H1 (cell line): Measurements from ENCODE around the gene CDKN2C. TPM values are rescaled to one million over a fixed set of nuclear protein-coding genes. Genes with fewer than 3 reads are reported as not detected.

Experiments
- CTCF ChIA-PET: fragments of 300-600 bp; sonication (Branson Sonifier 250); formaldehyde crosslinking; loops from one replicate; lab custom pipeline; 2021; ENCODE audit not compliant: partially characterized antibody; lab: Charles Lee
- POLR2A ChIA-PET: fragments of 300-600 bp; sonication (Branson Sonifier 250); formaldehyde crosslinking; loops from one replicate; lab custom pipeline; 2021; ENCODE audit warnings: inconsistent platforms; ENCODE audit not compliant: partially characterized antibody; lab: Charles Lee
- DNase-seq, 2 experiments: peaks; one replicate each; pipeline versions ENCODE4 v3.0.0 to v3.0.0-alpha.2; 2010 to 2022; ENCODE audit warnings: low spot score in 2 of 2, low read depth in 1 of 2, mixed read lengths in 1 of 2
- FAIRE-seq: peaks from 2 replicates; lab custom pipeline; 2011; peaks lifted over from hg19 to GRCh38; lab: Jason Lieb, UNC
- H2AFZ ChIP-seq: 2 replicates; pipeline ENCODE4 v1.8.1; 2012; ENCODE audit warnings: low read length, inconsistent platforms
- H2AK5ac ChIP-seq: 2 replicates; pipeline ENCODE4 v1.6.1; 2013; ENCODE audit warnings: low read depth, low read length
- H2BK120ac ChIP-seq: replicated peaks from 2 replicates; pipeline ENCODE3; 2013; ENCODE audit warnings: low read depth, low read length, inconsistent platforms
- H2BK12ac ChIP-seq: 2 replicates; pipeline ENCODE4 v1.6.1; 2013; ENCODE audit warnings: low read depth, low read length
- H2BK15ac ChIP-seq: 2 replicates; pipeline ENCODE4 v1.6.1; 2013; ENCODE audit warnings: low read length
- H2BK20ac ChIP-seq: 2 replicates; pipeline ENCODE4 v1.6.1; 2013; ENCODE audit warnings: low read length
- H2BK5ac ChIP-seq: 2 replicates; pipeline ENCODE4 v1.6.1; 2013; ENCODE audit warnings: low read depth, low read length
- H3K14ac ChIP-seq: 2 replicates; pipeline ENCODE4 v1.6.1; 2013; ENCODE audit warnings: inconsistent platforms; ENCODE audit not compliant: insufficient read length
- H3K18ac ChIP-seq: 2 replicates; pipeline ENCODE4 v1.6.1; 2013; ENCODE audit warnings: low read length; ENCODE audit errors: extremely low read depth
- H3K23ac ChIP-seq: 2 replicates; pipeline ENCODE4 v1.6.1; 2013; ENCODE audit warnings: inconsistent platforms; ENCODE audit not compliant: insufficient read length
- H3K23me2 ChIP-seq: 2 replicates; pipeline ENCODE4 v1.6.1; 2013; ENCODE audit warnings: low read depth, low read length
- H3K27ac ChIP-seq: 2 replicates; pipeline ENCODE4 v1.6.1; 2011; ENCODE audit warnings: low read depth, low read length, inconsistent platforms
- H3K27me3 ChIP-seq, 4 experiments: replicated peaks in 1 of 4; 1 replicate in 1 of 4; 2 replicates in 3 of 4; pipeline versions ENCODE4 v1.6.1 to v1.8.1; 2011 to 2013; ENCODE audit warnings: low read length in 3 of 4, mild to moderate bottlenecking in 3 of 4, inconsistent platforms in 2 of 4, mixed read lengths in 2 of 4, moderate library complexity in 1 of 4; ENCODE audit not compliant: control insufficient read depth in 3 of 4, insufficient read depth in 3 of 4; ENCODE audit errors: extremely low read depth in 1 of 4
- H3K36me3 ChIP-seq, 4 experiments: 2 replicates each; pipeline versions ENCODE4 v1.6.1 to v1.8.1; 2011 to 2013; ENCODE audit warnings: mild to moderate bottlenecking in 4 of 4, low read length in 3 of 4, moderate library complexity in 2 of 4, control low read depth in 1 of 4, inconsistent platforms in 1 of 4; ENCODE audit not compliant: insufficient read depth in 4 of 4, control insufficient read depth in 2 of 4
- H3K4ac ChIP-seq: replicated peaks from 2 replicates; pipeline ENCODE3; 2013; ENCODE audit warnings: low read length, low read depth, mixed read lengths, inconsistent platforms; ENCODE audit not compliant: insufficient read length
- H3K4me1 ChIP-seq, 4 experiments: replicated peaks in 1 of 4; 1 replicate in 1 of 4; 2 replicates in 3 of 4; pipeline versions ENCODE4 v1.6.1 to v1.8.1; 2011 to 2013; ENCODE audit warnings: low read length in 3 of 4, inconsistent platforms in 2 of 4, mixed read lengths in 1 of 4; ENCODE audit not compliant: insufficient read depth in 4 of 4, control insufficient read depth in 3 of 4
- H3K4me2 ChIP-seq, 2 experiments: 2 replicates each; pipeline versions ENCODE4 v1.6.1 to v1.8.1; 2011 to 2013; ENCODE audit warnings: low read depth in 2 of 2, low read length in 2 of 2, control low read depth in 1 of 2, inconsistent platforms in 1 of 2, mild to moderate bottlenecking in 1 of 2; ENCODE audit not compliant: insufficient read depth in 1 of 2
- H3K4me3 ChIP-seq, 4 experiments: fragments of 200-600, 300-600 bp in 1 of 4; sonication (generic), shearing (Covaris generic), sonication (Bioruptor Twin) in 1 of 4; 2 replicates each; pipeline versions ENCODE4 v1.5.1 to v1.8.1; 2011 to 2016; ENCODE audit warnings: low read length in 4 of 4, low read depth in 3 of 4, control low read depth in 2 of 4, inconsistent platforms in 2 of 4, mild to moderate bottlenecking in 2 of 4, mixed read lengths in 1 of 4, moderate library complexity in 1 of 4; ENCODE audit not compliant: insufficient read depth in 2 of 4; ENCODE audit errors: extremely low read depth in 1 of 4
- H3K56ac ChIP-seq: replicated peaks from 2 replicates; pipeline ENCODE3; 2013; ENCODE audit warnings: low read depth, mild to moderate bottlenecking, mixed read lengths, low read length, inconsistent platforms; ENCODE audit not compliant: insufficient read length
- H3K79me1 ChIP-seq: 2 replicates; pipeline ENCODE4 v1.6.1; 2013; ENCODE audit warnings: low read depth, low read length, control low read depth
- H3K79me2 ChIP-seq, 2 experiments: 2 replicates each; pipeline versions ENCODE4 v1.6.1 to v1.8.1; 2012 to 2013; ENCODE audit warnings: low read length in 2 of 2, mild to moderate bottlenecking in 2 of 2, inconsistent platforms in 1 of 2; ENCODE audit not compliant: insufficient read depth in 2 of 2, control insufficient read depth in 1 of 2
- H3K9ac ChIP-seq, 4 experiments: replicated peaks in 1 of 4; 1 replicate in 1 of 4; 2 replicates in 3 of 4; pipeline versions ENCODE4 v1.6.1 to v1.8.1; 2011 to 2013; ENCODE audit warnings: low read depth in 3 of 4, low read length in 3 of 4, control low read depth in 2 of 4, mild to moderate bottlenecking in 2 of 4, moderate library complexity in 2 of 4, inconsistent platforms in 1 of 4; ENCODE audit errors: extremely low read depth in 1 of 4
- H3K9me3 ChIP-seq, 2 experiments: 2 replicates each; pipeline versions ENCODE4 v1.6.1 to v1.8.1; 2012 to 2013; ENCODE audit warnings: mild to moderate bottlenecking in 2 of 2, moderate library complexity in 2 of 2, control low read depth in 1 of 2, inconsistent platforms in 1 of 2, low read depth in 1 of 2, low read length in 1 of 2, mixed read lengths in 1 of 2; ENCODE audit not compliant: insufficient read depth in 2 of 2
- H4K20me1 ChIP-seq, 2 experiments: replicated peaks in 1 of 2; 2 replicates each; pipeline versions ENCODE3 to v1.8.1; 2011 to 2013; ENCODE audit warnings: inconsistent platforms in 2 of 2, low read length in 2 of 2, mild to moderate bottlenecking in 1 of 2; ENCODE audit not compliant: insufficient read depth in 2 of 2, control insufficient read depth in 1 of 2
- H4K5ac ChIP-seq: 2 replicates; pipeline ENCODE4 v1.6.1; 2013; ENCODE audit warnings: low read length, low read depth, mixed read lengths, inconsistent platforms; ENCODE audit not compliant: insufficient read length
- H4K8ac ChIP-seq: 2 replicates; pipeline ENCODE4 v1.8.0; 2013; ENCODE audit warnings: mild to moderate bottlenecking, moderate library complexity, low read length, inconsistent platforms; ENCODE audit not compliant: insufficient read depth; ENCODE audit errors: extremely low read depth
- H4K91ac ChIP-seq: replicated peaks from 2 replicates; pipeline ENCODE3; 2013; ENCODE audit warnings: low read length, mixed read lengths, inconsistent platforms; ENCODE audit not compliant: insufficient read length
- BACH1 ChIP-seq: IDR thresholded peaks from 2 replicates; pipeline ENCODE4 v1.6.1; 2012; ENCODE audit warnings: low read length, improper control_type of control experiment
- CREB1 ChIP-seq: IDR thresholded peaks from 2 replicates; pipeline ENCODE4 v1.6.1; 2012; ENCODE audit warnings: inconsistent platforms
- EGR1 ChIP-seq: IDR thresholded peaks from 2 replicates; pipeline ENCODE4 v1.6.1; 2011; ENCODE audit warnings: low read depth, low read length, borderline replicate concordance
- KDM1A ChIP-seq: fragments of 200-600, 300-600 bp; sonication (generic); IDR thresholded peaks from 2 replicates; pipeline ENCODE4 v1.7.1; 2016; ENCODE audit warnings: mild to moderate bottlenecking, low read length, borderline replicate concordance
- KDM4A ChIP-seq: IDR thresholded peaks from one replicate; pipeline ENCODE4 v1.7.1; 2012; ENCODE audit warnings: low read depth, mild to moderate bottlenecking, moderate library complexity, low read length, inconsistent platforms; ENCODE audit not compliant: severe bottlenecking
- POU5F1 ChIP-seq: IDR thresholded peaks from 2 replicates; pipeline ENCODE4 v1.6.1; 2011; ENCODE audit warnings: low read depth, mild to moderate bottlenecking, low read length, moderate library complexity
- RBBP5 ChIP-seq: IDR thresholded peaks from 2 replicates; pipeline ENCODE4 v1.7.1; 2012; ENCODE audit warnings: low read depth, mild to moderate bottlenecking, inconsistent platforms, low read length, moderate library complexity, borderline replicate concordance
- SAP30 ChIP-seq: fragments of 300-600 bp; sonication (generic); IDR thresholded peaks from 2 replicates; pipeline ENCODE4 v1.7.1; 2012; ENCODE audit warnings: low read length, moderate library complexity, mild to moderate bottlenecking, inconsistent platforms; ENCODE audit not compliant: insufficient read depth, insufficient replicate concordance
- SIN3A ChIP-seq, 2 experiments: IDR thresholded peaks in 1 of 2; conservative IDR thresholded peaks in 1 of 2; 2 replicates each; pipeline ENCODE4 v1.6.1; 2011 to 2012; ENCODE audit warnings: low read length in 2 of 2, improper control_type of control experiment in 1 of 2, low read depth in 1 of 2, mild to moderate bottlenecking in 1 of 2
- WGBS, 2 experiments: shearing (Covaris generic) in 1 of 2; methylation state at CpG; one replicate each; pipeline versions ENCODE4 v1.1.6 to v1.1.7; 2013 to 2015; ENCODE audit warnings: low lambda C conversion rate in 2 of 2, mixed read lengths in 2 of 2, inconsistent platforms in 1 of 2, low coverage in 1 of 2, missing lambda C conversion rate in 1 of 2; ENCODE audit not compliant: insufficient replicate concordance in 2 of 2, insufficient coverage in 1 of 2, insufficient read length in 1 of 2; ENCODE audit errors: extremely low coverage in 1 of 2, missing lambda C conversion rate in 1 of 2; 5-methylcytosine and 5-hydroxymethylcytosine counted together
- polyA plus RNA-seq, 7 experiments: library from polyadenylated mRNA; depleted of rRNA in 3 of 7; stranded (reverse) in 5 of 7; unstranded in 2 of 7; fragments of >200 nt in 5 of 7; fragments of 200-250 nt in 2 of 7; gene quantifications; 1 replicate in 5 of 7; 2 replicates in 1 of 7; 4 replicates in 1 of 7; pipeline versions ENCODE4 v1.2.1 to v1.2.3, GENCODE V29; 2011 to 2013; ENCODE audit warnings: missing spikeins in 2 of 7, mixed read lengths in 2 of 7
- total RNA-seq: library from RNA; stranded (reverse); fragmentation: NEBNext Ultra II Directional; extraction: Animal tissue kit (Norgen Biotek cat#: 25700); gene quantifications from 2 replicates; pipeline ENCODE4 v1.2.1, GENCODE V29; 2021

Gene CDKN2C
- total and polyA plus RNA-seq, 2 of the 8 experiments (the other 6 are each of a cell fraction or from before 2014, with no cell fraction given), result not detected

DNA sequence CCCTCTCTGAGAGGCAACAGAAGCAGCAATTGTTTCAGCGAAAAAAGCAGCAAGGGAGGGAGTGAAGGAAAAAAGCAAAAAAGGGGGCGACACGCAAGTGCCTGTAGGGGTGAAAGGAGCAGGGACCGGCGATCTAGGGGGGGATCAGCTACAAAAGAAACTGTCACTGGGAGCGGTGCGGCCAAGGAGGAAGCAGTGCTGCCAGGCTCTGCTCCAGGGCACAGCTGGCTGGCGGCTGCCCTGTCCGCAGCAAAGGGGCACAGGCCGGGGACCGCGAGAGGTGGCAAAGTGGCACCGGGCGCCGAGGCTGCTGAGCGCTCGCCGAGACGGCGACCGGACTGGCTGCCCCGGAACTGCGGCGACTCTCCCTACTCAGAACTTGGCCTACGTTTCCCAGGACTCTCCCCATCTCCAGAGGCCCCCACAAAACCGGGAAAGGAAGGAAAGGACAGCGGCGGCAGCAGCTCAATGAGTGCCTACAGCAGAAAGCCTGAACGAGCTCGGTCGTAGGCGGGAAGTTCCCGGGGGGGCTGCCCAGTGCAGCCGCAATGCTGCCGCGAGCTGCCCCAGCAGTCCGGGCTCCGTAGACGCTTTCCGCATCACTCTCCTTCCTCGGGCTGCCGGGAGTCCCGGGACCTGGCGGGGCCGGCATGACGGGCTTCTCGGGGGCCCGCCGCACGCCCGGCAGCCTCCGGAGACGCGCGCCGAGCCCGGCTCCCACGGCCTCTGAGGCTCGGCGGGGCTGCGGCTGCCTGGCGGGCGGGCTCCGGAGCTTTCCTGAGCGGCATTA lies 1.0 kb upstream of the CDKN2C start:
- 1% methylated on average over 45 of the region's 65 CpGs; no CpG with 5 or more reads in 1 of the 2 experiments for WGBS, 2 experiments
- Histone ChIP-seq H3K36me3 (no peaks in the 10 kb centered on the region; a peak in 1 of 8 replicates), H2BK15ac (no peak overlapping the region), H3K9me3 (no peaks in the 10 kb centered on the region), H4K8ac (peak overlapping the region; percentile 15; the same call in 1 of the 2 replicates), H4K5ac (no peak overlapping the region), H3K23me2 (peaks cover 10% of the 10 kb centered on the region; the same call in 1 of the 2 replicates), H3K27ac (no peak overlapping the region), H3K79me2 (no peaks in the 10 kb centered on the region), H3K79me1 (no peaks in the 10 kb centered on the region), H3K18ac (no peak overlapping the region), H3K4ac (no peak overlapping the region), H3K23ac (no peak overlapping the region), H2BK120ac (no peak overlapping the region), H3K4me3 (peak overlapping the region; percentile 47 to 66 (median 53)), H2BK5ac (no peak overlapping the region), H2AK5ac (no peak overlapping the region), H3K56ac (no peak overlapping the region), H3K27me3 (peaks cover 42 to 79% (median 62%) of the 10 kb centered on the region in 4 experiments), H2AFZ (peak overlapping the region; percentile 60; the same call in 1 of the 2 replicates), H3K9ac (no peak overlapping the region; a peak in 1 of 7 replicates), H3K14ac (no peak overlapping the region), H2BK20ac (no peak overlapping the region), H4K91ac (no peak overlapping the region), H4K20me1 (peaks cover 7 to 16% of the 10 kb centered on the region in 2 experiments), H3K4me2 (peak overlapping the region; percentile 97 to 99), H3K4me1 (peaks cover 6 to 12% (median 9%) of the 10 kb centered on the region in 4 experiments), H2BK12ac (no peak overlapping the region)
- TF ChIP-seq KDM4A (peak; percentile 37), RBBP5 (0 out of 2 replicates have a peak, but pooled peaks have one; percentile 20), KDM1A (no peak), CREB1 (0 out of 2 replicates have a peak, but pooled peaks have one; percentile 11), SIN3A (conservative IDR thresholded peaks at IDR 0.05 in 1 of 2, IDR thresholded peaks at IDR 0.05 in 1 of 2; ENCODE audit: low read depth in 1 of 2, low read length in 2 of 2) (peak; percentile 2 to 53; a peak in 1 of 4 replicates), EGR1 (peak; percentile 34; the same call in 1 of the 2 replicates), SAP30 (peak; percentile 54), POU5F1 (no peak), BACH1 (no peak)
- POLR2A ChIA-PET, result interaction anchor here (1.1 to 1.9 kb wide), 3 partner anchors 8 to 9 kb away, joined by 3 to 7 read pairs (median 4); partner anchors contain the start of gene FAF1
- FAIRE-seq, result no peak
- DNase-seq, result peak in 1 of 2 experiments; percentile 76
- CTCF ChIA-PET, result interaction anchor here (0.6 to 2.8 kb wide), 12 partner anchors 8 to 360 kb away, joined by 3 to 18 read pairs (median 4); partner anchors contain the start of gene FAF1
